ENCODE measurements around the gene NNMT. TPM values are rescaled to one million over a fixed set of nuclear protein-coding genes. Genes with fewer than 3 reads are reported as not detected.
A peak's percentile ranks its signal among the peaks of the same experiment; 100 is the strongest.

The NNMT gene
- polyA plus RNA-seq, 1 donor (not counting 4 experiments of a cell fraction or from before 2014, with no cell fraction given): 0.13 TPM

- dilution Hi-C loops (cut with MboI; ENCODE audit: extremely low pct_ligation_motif_present, low sequenced_read_pairs): no loop called here
- H3K4me1 ChIP-seq (ENCODE audit: control insufficient read depth, extremely low read depth, insufficient read depth, low read length): peaks cover 17% of the 10 kb centered on the region
- H3K9me1 ChIP-seq (ENCODE audit: control insufficient read depth, extremely low read depth, insufficient read depth, low read length): no peaks in the 10 kb centered on the region
- TF ChIP-seq CTCF (optimal IDR thresholded peaks at IDR 0.05 in 1 of 3, IDR thresholded peaks at IDR 0.05 in 1 of 3, conservative IDR thresholded peaks at IDR 0.05 in 1 of 3; ENCODE audit: extremely low read depth in 1 of 3, insufficient read depth in 2 of 3, low read length in 3 of 3) (no peak), EZH2 (IDR thresholded peaks at IDR 0.05; ENCODE audit: low read length) (no peak)
- no peaks in the 10 kb centered on the region for H3K9me3 ChIP-seq (ENCODE audit: control insufficient read depth, low read depth, low read length)
- H3K27ac ChIP-seq (ENCODE audit: control insufficient read depth, insufficient read depth, low read length): peak overlapping the region; percentile 4
- no peak overlapping the region for H3K4me2 ChIP-seq (ENCODE audit: control insufficient read depth, extremely low read depth, insufficient read depth, low read depth, low read length)
- DNase-seq (ENCODE audit: low read depth, low spot score) (no peak), FAIRE-seq (peak; percentile 80)
- H4K20me1 ChIP-seq (ENCODE audit: control insufficient read depth, extremely low read depth, insufficient read depth, low read length): no peaks in the 10 kb centered on the region
- H3K9ac ChIP-seq (ENCODE audit: control insufficient read depth, extremely low read depth, insufficient read depth, low read length): no peak overlapping the region
- no peaks in the 10 kb centered on the region for H3K79me2 ChIP-seq (ENCODE audit: control insufficient read depth, insufficient read depth, low read length)
- H2AFZ ChIP-seq (ENCODE audit: control insufficient read depth, low read length): peak overlapping the region; percentile 87
- H3K4me3 ChIP-seq (ENCODE audit: control insufficient read depth in 2 of 3, extremely low read depth in 1 of 3, insufficient read depth in 2 of 3, low read depth in 1 of 3, low read length in 3 of 3): no peak overlapping the region
- H3K27me3 ChIP-seq (ENCODE audit: control insufficient read depth, extremely low read depth, insufficient read depth, low read length): no peaks in the 10 kb centered on the region
- H3K36me3 ChIP-seq (ENCODE audit: control insufficient read depth in 2 of 2, extremely low read depth in 1 of 2, insufficient read depth in 2 of 2, low read length in 2 of 2): no peaks in the 10 kb centered on the region
Observed at GRCh38 chr11:114358716-114359115, 62.5 kb downstream of the NNMT start.

GRCh38 chr11:114359342-114359741 is 63.1 kb downstream of the NNMT start:
- Histone ChIP-seq H2AFZ (ENCODE audit: control insufficient read depth, low read length) (peak overlapping the region; percentile 68), H4K20me1 (ENCODE audit: control insufficient read depth, extremely low read depth, insufficient read depth, low read length) (no peaks in the 10 kb centered on the region), H3K79me2 (ENCODE audit: control insufficient read depth, insufficient read depth, low read length) (no peaks in the 10 kb centered on the region), H3K4me1 (ENCODE audit: control insufficient read depth, extremely low read depth, insufficient read depth, low read length) (peaks cover 15% of the 10 kb centered on the region), H3K4me3 (ENCODE audit: control insufficient read depth in 2 of 3, extremely low read depth in 1 of 3, insufficient read depth in 2 of 3, low read depth in 1 of 3, low read length in 3 of 3) (no peak overlapping the region), H3K27ac (ENCODE audit: control insufficient read depth, insufficient read depth, low read length) (peak overlapping the region; percentile 26), H3K4me2 (ENCODE audit: control insufficient read depth, extremely low read depth, insufficient read depth, low read depth, low read length) (no peak overlapping the region), H3K9me3 (ENCODE audit: control insufficient read depth, low read depth, low read length) (no peaks in the 10 kb centered on the region), H3K36me3 (ENCODE audit: control insufficient read depth in 2 of 2, extremely low read depth in 1 of 2, insufficient read depth in 2 of 2, low read length in 2 of 2) (no peaks in the 10 kb centered on the region), H3K27me3 (ENCODE audit: control insufficient read depth, extremely low read depth, insufficient read depth, low read length) (no peaks in the 10 kb centered on the region), H3K9ac (ENCODE audit: control insufficient read depth, extremely low read depth, insufficient read depth, low read length) (no peak overlapping the region), H3K9me1 (ENCODE audit: control insufficient read depth, extremely low read depth, insufficient read depth, low read length) (no peaks in the 10 kb centered on the region)
- DNase-seq (ENCODE audit: low read depth, low spot score): no peak
- dilution Hi-C loops (cut with MboI; ENCODE audit: extremely low pct_ligation_motif_present, low sequenced_read_pairs): no loop called here
- no peak for TF ChIP-seq CTCF (optimal IDR thresholded peaks at IDR 0.05 in 1 of 3, IDR thresholded peaks at IDR 0.05 in 1 of 3, conservative IDR thresholded peaks at IDR 0.05 in 1 of 3; ENCODE audit: extremely low read depth in 1 of 3, insufficient read depth in 2 of 3, low read length in 3 of 3)
- TF ChIP-seq EZH2 (IDR thresholded peaks at IDR 0.05; ENCODE audit: low read length): no peak
- FAIRE-seq: no peak

All from keratinocyte (primary cell).